ENCODE measurements around the gene GIMD1. TPM values are rescaled to one million over a fixed set of nuclear protein-coding genes. Genes with fewer than 3 reads are reported as not detected.

The GIMD1 gene
- total RNA-seq, 1 experiment from 2014 or later = not detected

DNA sequence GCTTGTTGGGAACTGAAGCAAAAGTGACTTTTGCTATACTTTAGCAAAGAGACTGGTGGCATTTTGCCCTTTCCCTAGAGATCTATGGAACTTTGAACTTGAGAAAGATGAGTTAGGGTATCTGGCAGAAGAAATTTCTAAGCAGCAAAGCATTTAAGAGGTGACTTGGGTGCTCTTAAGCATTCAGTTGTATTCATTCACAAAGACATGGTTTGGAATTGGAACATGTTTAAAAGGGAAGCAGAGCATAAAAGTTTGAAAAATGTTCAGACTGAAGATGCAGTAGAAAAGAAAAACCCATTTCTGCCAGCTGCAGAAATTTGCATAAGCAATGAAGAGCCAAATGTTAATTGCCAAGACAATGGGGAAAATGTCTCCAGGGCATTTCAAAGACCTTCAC is 30.7 kb downstream of the GIMD1 start:
- no peaks in the 10 kb centered on the region for H3K27me3 ChIP-seq (ENCODE audit: insufficient read depth, low read length)
- Mint-ChIP-seq H3K4me3 (no peak overlapping the region), H3K27me3 (ENCODE audit: low read depth) (no peaks in the 10 kb centered on the region), H3K4me1 (no peaks in the 10 kb centered on the region), H3K36me3 (ENCODE audit: insufficient read depth in 1 of 3, low read depth in 3 of 3) (peaks cover 33 to 58% (median 49%) of the 10 kb centered on the region in 3 experiments), H3K27ac (no peak overlapping the region), H3K9me3 (peaks cover 3 to 4% of the 10 kb centered on the region in 2 experiments; a peak in 3 of 5 replicates)
- H3K23ac ChIP-seq (ENCODE audit: insufficient read length, low read depth, low read length) = no peak overlapping the region
- no peaks in the 10 kb centered on the region for H3K79me1 ChIP-seq (ENCODE audit: insufficient read depth, low read depth, low read length, poor library complexity, severe bottlenecking)
- H3K27ac ChIP-seq (ENCODE audit: insufficient read length, low read depth, low read length) = no peak overlapping the region
- no peaks in the 10 kb centered on the region for H3K4me1 ChIP-seq (ENCODE audit: insufficient read depth, low read length)
- no peak overlapping the region for H2AFZ ChIP-seq (ENCODE audit: low read length)
- H2BK120ac ChIP-seq (ENCODE audit: low read depth, low read length, poor library complexity, severe bottlenecking) = no peak overlapping the region
- H2BK5ac ChIP-seq (ENCODE audit: insufficient read length, low read length) = no peak overlapping the region
- no peak overlapping the region for H2BK15ac ChIP-seq (ENCODE audit: low read depth, low read length)
- DNase-seq = no peak
- no peak overlapping the region for H4K8ac ChIP-seq (replicated peaks; ENCODE audit: insufficient read length, low read depth, low read length)
- H4K5ac ChIP-seq (ENCODE audit: insufficient read length, low read depth, low read length) = no peak overlapping the region
- H2AK5ac ChIP-seq (ENCODE audit: insufficient read length, low read length) = no peak overlapping the region
- no peak overlapping the region for H3K4ac ChIP-seq (ENCODE audit: low read depth, low read length)
- no peak overlapping the region for H3K9ac ChIP-seq (ENCODE audit: extremely low read depth, insufficient read length, low read length)
- H3K9me3 ChIP-seq (ENCODE audit: control insufficient read depth, low read depth, low read length) = no peaks in the 10 kb centered on the region
- TF ChIP-seq, protein P1, sequence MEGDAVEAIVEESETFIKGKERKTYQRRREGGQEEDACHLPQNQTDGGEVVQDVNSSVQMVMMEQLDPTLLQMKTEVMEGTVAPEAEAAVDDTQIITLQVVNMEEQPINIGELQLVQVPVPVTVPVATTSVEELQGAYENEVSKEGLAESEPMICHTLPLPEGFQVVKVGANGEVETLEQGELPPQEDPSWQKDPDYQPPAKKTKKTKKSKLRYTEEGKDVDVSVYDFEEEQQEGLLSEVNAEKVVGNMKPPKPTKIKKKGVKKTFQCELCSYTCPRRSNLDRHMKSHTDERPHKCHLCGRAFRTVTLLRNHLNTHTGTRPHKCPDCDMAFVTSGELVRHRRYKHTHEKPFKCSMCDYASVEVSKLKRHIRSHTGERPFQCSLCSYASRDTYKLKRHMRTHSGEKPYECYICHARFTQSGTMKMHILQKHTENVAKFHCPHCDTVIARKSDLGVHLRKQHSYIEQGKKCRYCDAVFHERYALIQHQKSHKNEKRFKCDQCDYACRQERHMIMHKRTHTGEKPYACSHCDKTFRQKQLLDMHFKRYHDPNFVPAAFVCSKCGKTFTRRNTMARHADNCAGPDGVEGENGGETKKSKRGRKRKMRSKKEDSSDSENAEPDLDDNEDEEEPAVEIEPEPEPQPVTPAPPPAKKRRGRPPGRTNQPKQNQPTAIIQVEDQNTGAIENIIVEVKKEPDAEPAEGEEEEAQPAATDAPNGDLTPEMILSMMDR (conservative IDR thresholded peaks at IDR 0.05) = no peak
- H3K23me2 ChIP-seq (ENCODE audit: insufficient read length, low read depth, low read length, poor library complexity, severe bottlenecking) = no peaks in the 10 kb centered on the region
- no peak overlapping the region for H2BK20ac ChIP-seq (ENCODE audit: low read depth, low read length, poor library complexity, severe bottlenecking)
- H3K4me2 ChIP-seq (ENCODE audit: insufficient read depth, insufficient read length, low read length) = no peak overlapping the region
- H3K79me2 ChIP-seq (ENCODE audit: insufficient read depth, low read length) = no peaks in the 10 kb centered on the region
- no peaks in the 10 kb centered on the region for H4K20me1 ChIP-seq (ENCODE audit: control insufficient read depth, insufficient read depth, insufficient read length)
- no peak overlapping the region for H2BK12ac ChIP-seq (ENCODE audit: insufficient read length, low read depth, low read length)
- no peak overlapping the region for H4K91ac ChIP-seq (ENCODE audit: insufficient read length, low read depth, low read length)
- no peak overlapping the region for H3T11ph ChIP-seq (ENCODE audit: low read length)
- H3K18ac ChIP-seq (ENCODE audit: insufficient read length, low read depth, low read length) = no peak overlapping the region
- no peak overlapping the region for H3K56ac ChIP-seq (ENCODE audit: insufficient read length, low read depth, low read length)
- no peak overlapping the region for H3K14ac ChIP-seq (ENCODE audit: insufficient read depth, low read length)
